Caco-2 (cell line): ENCODE results near the gene SPATA32. TPM values are rescaled to one million over a fixed set of nuclear protein-coding genes. Genes with fewer than 3 reads are reported as not detected.

ENCODE experiments used
- BruUV-seq: library from RNA; stranded (reverse); fragments of 400-500 nt; replicated peaks from 2 replicates; lab custom pipeline; 2021; lab: Mats Ljungman, UMichigan
- CTCF ChIA-PET: fragments of 300-600 bp; sonication (Branson Sonifier 250); formaldehyde crosslinking; loops from one replicate; lab custom pipeline; 2022; ENCODE audit warnings: antibody characterized with exemption; lab: Charles Lee
- POLR2A ChIA-PET: fragments of 300-600 bp; sonication (Branson Sonifier 250); formaldehyde crosslinking; loops from one replicate; lab custom pipeline; 2022; ENCODE audit warnings: antibody characterized with exemption; lab: Charles Lee
- DNase-seq, 2 experiments: peaks; one replicate each; pipeline versions ENCODE4 v3.0.0 to v3.0.0-alpha.2; 2020 to 2022
- H3K27me3 ChIP-seq: replicated peaks from 2 replicates; pipeline ENCODE4 v1.6.0; 2011; ENCODE audit warnings: low read length; ENCODE audit not compliant: control insufficient read depth, insufficient read depth
- H3K36me3 ChIP-seq: 2 replicates; pipeline ENCODE4 v1.5.1; 2011; ENCODE audit warnings: low read length; ENCODE audit not compliant: control insufficient read depth, insufficient read depth
- H3K4me1 ChIP-seq: fragments of 250-450 bp; sonication (Bioruptor Pico); 2 replicates; pipeline ENCODE4 v1.5.1; 2020; ENCODE audit warnings: mild to moderate bottlenecking
- H3K4me3 ChIP-seq: 2 replicates; pipeline ENCODE4 v1.5.1; 2011; ENCODE audit warnings: low read depth, mild to moderate bottlenecking, control low read depth, low read length
- H3K9me3 ChIP-seq: fragments of 250-450 bp; sonication (Bioruptor Pico); 2 replicates; pipeline ENCODE4 v1.5.1; 2020; ENCODE audit warnings: mild to moderate bottlenecking, moderate library complexity
- H3K27ac Mint-ChIP-seq: one replicate; pipeline ENCODE4 v1.8.0; 2022; ENCODE audit warnings: mixed read lengths; ENCODE audit not compliant: unreplicated experiment
- H3K27me3 Mint-ChIP-seq: one replicate; pipeline ENCODE4 v1.8.0; 2022; ENCODE audit warnings: mixed read lengths; ENCODE audit not compliant: insufficient read depth, unreplicated experiment
- H3K36me3 Mint-ChIP-seq: one replicate; pipeline ENCODE4 v1.8.0; 2022; ENCODE audit warnings: mild to moderate bottlenecking, mixed read lengths; ENCODE audit not compliant: insufficient read depth, unreplicated experiment
- H3K4me1 Mint-ChIP-seq: one replicate; pipeline ENCODE4 v1.8.0; 2022; ENCODE audit warnings: low read depth, mixed read lengths; ENCODE audit not compliant: unreplicated experiment
- H3K4me3 Mint-ChIP-seq: one replicate; pipeline ENCODE4 v1.8.0; 2022; ENCODE audit warnings: mild to moderate bottlenecking, moderate library complexity, mixed read lengths; ENCODE audit not compliant: unreplicated experiment
- H3K9me3 Mint-ChIP-seq: one replicate; pipeline ENCODE4 v1.8.0; 2022; ENCODE audit warnings: mixed read lengths; ENCODE audit not compliant: unreplicated experiment
- CTCF ChIP-seq, 2 experiments: fragments of 200-600 bp in 1 of 2; IDR thresholded peaks; 1 replicate in 1 of 2; 2 replicates in 1 of 2; pipeline versions ENCODE4 v1.5.1 to v1.8.0; 2011 to 2022; ENCODE audit warnings: antibody characterized with exemption in 1 of 2, control low read depth in 1 of 2, inconsistent platforms in 1 of 2, low read depth in 1 of 2, low read length in 1 of 2, mild to moderate bottlenecking in 1 of 2, moderate library complexity in 1 of 2; ENCODE audit not compliant: insufficient read depth in 1 of 2, severe bottlenecking in 1 of 2, unreplicated experiment in 1 of 2
- intact Hi-C: fragments of 100-400 bp; cut with micrococcal nuclease; formaldehyde crosslinking; loops from one replicate; pipeline ENCODE4 v1.10.0; 2022; ENCODE audit not compliant: unreplicated experiment
- total RNA-seq: library from RNA; stranded (reverse); gene quantifications from 2 replicates; pipeline ENCODE4 v1.2.3, GENCODE V29; 2022

Gene SPATA32
- total RNA-seq, 1 experiment from 2014 or later: not detected

GRCh38 chr17:45273551-45273957 is 11.7 kb upstream of the SPATA32 start:
- Mint-ChIP-seq H3K4me1 (peaks cover 12% of the 10 kb centered on the region), H3K36me3 (peaks cover 34% of the 10 kb centered on the region), H3K4me3 (no peak overlapping the region), H3K27me3 (no peaks in the 10 kb centered on the region), H3K27ac (no peak overlapping the region), H3K9me3 (no peaks in the 10 kb centered on the region)
- POLR2A ChIA-PET: no interaction called here
- H3K9me3 ChIP-seq: no peaks in the 10 kb centered on the region
- peaks cover 11% of the 10 kb centered on the region for H3K4me1 ChIP-seq
- CTCF ChIA-PET: interaction anchor here (0.6 kb wide), 1 partner anchor 397 kb away, joined by 4 read pairs; no protein-coding TSS in a partner anchor
- H3K27me3 ChIP-seq: no peaks in the 10 kb centered on the region
- intact Hi-C loops: no loop called here
- no peak overlapping the region for H3K4me3 ChIP-seq
- TF ChIP-seq CTCF (IDR thresholded peaks at IDR 0.05; ENCODE audit: insufficient read depth in 1 of 2, low read depth in 1 of 2, low read length in 1 of 2, severe bottlenecking in 1 of 2, unreplicated experiment in 1 of 2): no peak
- no peak for DNase-seq
- no TSS peak for BruUV-seq
- no peaks in the 10 kb centered on the region; the same call in none of the 2 replicates for H3K36me3 ChIP-seq

GRCh38 chr17:45271603-45272002 is 9.7 kb upstream of the SPATA32 start:
- BruUV-seq: no TSS peak
- POLR2A ChIA-PET: no interaction called here
- H3K36me3 Mint-ChIP-seq: peaks cover 41% of the 10 kb centered on the region
- H3K27ac Mint-ChIP-seq: no peak overlapping the region
- H3K36me3 ChIP-seq: no peaks in the 10 kb centered on the region; the same call in none of the 2 replicates
- no peaks in the 10 kb centered on the region for H3K9me3 ChIP-seq
- no peaks in the 10 kb centered on the region for H3K4me1 Mint-ChIP-seq
- no peak overlapping the region for H3K4me3 Mint-ChIP-seq
- no peaks in the 10 kb centered on the region for H3K27me3 Mint-ChIP-seq
- no peaks in the 10 kb centered on the region for H3K4me1 ChIP-seq
- H3K27me3 ChIP-seq: no peaks in the 10 kb centered on the region
- intact Hi-C loops: no loop called here
- H3K9me3 Mint-ChIP-seq: no peaks in the 10 kb centered on the region
- no peak overlapping the region for H3K4me3 ChIP-seq
- TF ChIP-seq CTCF (IDR thresholded peaks at IDR 0.05; ENCODE audit: insufficient read depth in 1 of 2, low read depth in 1 of 2, low read length in 1 of 2, severe bottlenecking in 1 of 2, unreplicated experiment in 1 of 2): no peak
- CTCF ChIA-PET: interaction anchor here (0.6 to 1.1 kb wide), 3 partner anchors 53 to 154 kb away, joined by 3 to 5 read pairs (median 4); no protein-coding TSS in a partner anchor
- DNase-seq: no peak

- H3K4me1 Mint-ChIP-seq: no peaks in the 10 kb centered on the region
- intact Hi-C loops: no loop called here
- ChIA-PET CTCF (interaction anchor here (0.7 to 1.1 kb wide), 2 partner anchors 51 to 155 kb away, joined by 3 to 4 read pairs; no protein-coding TSS in a partner anchor), POLR2A (no interaction called here)
- Histone ChIP-seq H3K27me3 (no peaks in the 10 kb centered on the region), H3K9me3 (no peaks in the 10 kb centered on the region), H3K36me3 (no peaks in the 10 kb centered on the region; the same call in none of the 2 replicates), H3K4me3 (no peak overlapping the region), H3K4me1 (peaks cover 2% of the 10 kb centered on the region; the same call in 1 of the 2 replicates)
- H3K36me3 Mint-ChIP-seq: peaks cover 42% of the 10 kb centered on the region
- TF ChIP-seq CTCF (IDR thresholded peaks at IDR 0.05; ENCODE audit: insufficient read depth in 1 of 2, low read depth in 1 of 2, low read length in 1 of 2, severe bottlenecking in 1 of 2, unreplicated experiment in 1 of 2): peak; percentile 56 to 58
- no TSS peak for BruUV-seq
- H3K27ac Mint-ChIP-seq: no peak overlapping the region
- no peaks in the 10 kb centered on the region for H3K27me3 Mint-ChIP-seq
- no peaks in the 10 kb centered on the region for H3K9me3 Mint-ChIP-seq
- peak in 1 of 2 experiments; percentile 51 for DNase-seq
- H3K4me3 Mint-ChIP-seq: no peak overlapping the region
These were observed 9.0 kb upstream of the SPATA32 start for GRCh38 chr17:45270828-45271418.
